ENCODE results near the gene GPER1. TPM values are rescaled to one million over a fixed set of nuclear protein-coding genes. Genes with fewer than 3 reads are reported as not detected.
A peak's percentile ranks its signal among the peaks of the same experiment; 100 is the strongest.

The GPER1 gene
- total RNA-seq, 1 donor from 2014 or later = 2.5 TPM

- peak overlapping the region; percentile 56 for H3K27ac Mint-ChIP-seq (ENCODE audit: unreplicated experiment)
- no peaks in the 10 kb centered on the region for H3K27me3 Mint-ChIP-seq (ENCODE audit: unreplicated experiment)
- H3K4me1 Mint-ChIP-seq (ENCODE audit: unreplicated experiment) = peaks cover 35% of the 10 kb centered on the region
- no peak for DNase-seq (ENCODE audit: extremely low spot score, unreplicated experiment)
- H3K9me3 Mint-ChIP-seq (ENCODE audit: unreplicated experiment) = no peaks in the 10 kb centered on the region
- TF ChIP-seq, protein P1, sequence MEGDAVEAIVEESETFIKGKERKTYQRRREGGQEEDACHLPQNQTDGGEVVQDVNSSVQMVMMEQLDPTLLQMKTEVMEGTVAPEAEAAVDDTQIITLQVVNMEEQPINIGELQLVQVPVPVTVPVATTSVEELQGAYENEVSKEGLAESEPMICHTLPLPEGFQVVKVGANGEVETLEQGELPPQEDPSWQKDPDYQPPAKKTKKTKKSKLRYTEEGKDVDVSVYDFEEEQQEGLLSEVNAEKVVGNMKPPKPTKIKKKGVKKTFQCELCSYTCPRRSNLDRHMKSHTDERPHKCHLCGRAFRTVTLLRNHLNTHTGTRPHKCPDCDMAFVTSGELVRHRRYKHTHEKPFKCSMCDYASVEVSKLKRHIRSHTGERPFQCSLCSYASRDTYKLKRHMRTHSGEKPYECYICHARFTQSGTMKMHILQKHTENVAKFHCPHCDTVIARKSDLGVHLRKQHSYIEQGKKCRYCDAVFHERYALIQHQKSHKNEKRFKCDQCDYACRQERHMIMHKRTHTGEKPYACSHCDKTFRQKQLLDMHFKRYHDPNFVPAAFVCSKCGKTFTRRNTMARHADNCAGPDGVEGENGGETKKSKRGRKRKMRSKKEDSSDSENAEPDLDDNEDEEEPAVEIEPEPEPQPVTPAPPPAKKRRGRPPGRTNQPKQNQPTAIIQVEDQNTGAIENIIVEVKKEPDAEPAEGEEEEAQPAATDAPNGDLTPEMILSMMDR (IDR thresholded peaks at IDR 0.05) = no peak
- no peak overlapping the region for H3K4me3 Mint-ChIP-seq (ENCODE audit: unreplicated experiment)
- H3K36me3 Mint-ChIP-seq (ENCODE audit: unreplicated experiment) = peaks cover 2% of the 10 kb centered on the region
Measured at GRCh38 chr7:1105189-1105588, 17.3 kb downstream of the GPER1 start.

GRCh38 chr7:1106063-1106792, 18.3 kb downstream of the GPER1 start:
- H3K9me3 Mint-ChIP-seq (ENCODE audit: unreplicated experiment) = no peaks in the 10 kb centered on the region
- no peak for DNase-seq (ENCODE audit: extremely low spot score, unreplicated experiment)
- H3K27me3 Mint-ChIP-seq (ENCODE audit: unreplicated experiment) = no peaks in the 10 kb centered on the region
- H3K27ac Mint-ChIP-seq (ENCODE audit: unreplicated experiment) = no peak overlapping the region
- H3K36me3 Mint-ChIP-seq (ENCODE audit: unreplicated experiment) = peaks cover 2% of the 10 kb centered on the region
- TF ChIP-seq, protein P1 (IDR thresholded peaks at IDR 0.05) = no peak
- H3K4me3 Mint-ChIP-seq (ENCODE audit: unreplicated experiment) = no peak overlapping the region
- H3K4me1 Mint-ChIP-seq (ENCODE audit: unreplicated experiment) = peaks cover 27% of the 10 kb centered on the region

DNA sequence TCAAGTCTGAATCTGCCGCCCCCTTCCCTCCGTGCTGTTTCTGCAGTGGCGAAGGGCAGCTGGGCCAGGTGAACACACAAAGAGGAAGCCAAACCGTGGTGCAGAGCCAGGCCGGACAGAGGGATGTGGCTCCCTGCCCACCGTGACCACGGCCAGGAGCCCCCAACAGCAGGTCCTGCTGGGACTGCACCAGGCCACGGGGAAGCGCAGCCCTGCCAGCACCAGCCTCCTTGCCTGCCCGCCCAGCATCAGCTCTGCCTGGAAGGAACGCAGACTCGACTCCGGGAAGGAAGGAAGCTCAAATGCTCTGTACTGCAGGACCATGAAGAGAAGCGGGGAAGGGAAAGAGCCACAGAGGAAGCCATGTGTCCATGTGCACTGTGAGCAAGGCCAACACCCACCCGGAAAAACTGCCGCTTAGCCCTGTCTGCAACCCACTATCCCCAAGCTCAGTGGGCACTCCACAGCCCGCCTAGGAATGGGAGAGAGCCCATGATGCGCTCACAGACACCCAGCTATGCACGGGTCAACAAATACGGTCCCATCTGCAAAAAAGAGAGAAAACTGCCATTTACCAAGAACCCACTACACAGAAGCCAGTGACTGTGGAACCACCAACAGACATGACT, 19.0 kb downstream of the GPER1 start:
- H3K27ac Mint-ChIP-seq (ENCODE audit: unreplicated experiment) = no peak overlapping the region
- peaks cover 30% of the 10 kb centered on the region for H3K4me1 Mint-ChIP-seq (ENCODE audit: unreplicated experiment)
- no peak overlapping the region for H3K4me3 Mint-ChIP-seq (ENCODE audit: unreplicated experiment)
- TF ChIP-seq, protein P1 (IDR thresholded peaks at IDR 0.05) = no peak
- DNase-seq (ENCODE audit: extremely low spot score, unreplicated experiment) = no peak
- H3K27me3 Mint-ChIP-seq (ENCODE audit: unreplicated experiment) = no peaks in the 10 kb centered on the region
- peaks cover 2% of the 10 kb centered on the region for H3K36me3 Mint-ChIP-seq (ENCODE audit: unreplicated experiment)
- H3K9me3 Mint-ChIP-seq (ENCODE audit: unreplicated experiment) = no peaks in the 10 kb centered on the region

- H3K9me3 Mint-ChIP-seq (ENCODE audit: unreplicated experiment) = no peaks in the 10 kb centered on the region
- TF ChIP-seq, protein P1 (IDR thresholded peaks at IDR 0.05) = no peak
- peaks cover 3% of the 10 kb centered on the region for H3K36me3 Mint-ChIP-seq (ENCODE audit: unreplicated experiment)
- H3K27ac Mint-ChIP-seq (ENCODE audit: unreplicated experiment) = no peak overlapping the region
- H3K4me3 Mint-ChIP-seq (ENCODE audit: unreplicated experiment) = no peak overlapping the region
- H3K4me1 Mint-ChIP-seq (ENCODE audit: unreplicated experiment) = peaks cover 32% of the 10 kb centered on the region
- DNase-seq (ENCODE audit: extremely low spot score, unreplicated experiment) = no peak
- no peaks in the 10 kb centered on the region for H3K27me3 Mint-ChIP-seq (ENCODE audit: unreplicated experiment)
Measured at GRCh38 chr7:1108264-1108920, 20.5 kb downstream of the GPER1 start.

Data from osteocyte (in vitro differentiated cells).